Activated B cell treated with CpG ODN at 0.5 μM for 24 hours (primary cell): ENCODE measurements around the gene SLAMF6. TPM values are rescaled to one million over a fixed set of nuclear protein-coding genes. Genes with fewer than 3 reads are reported as not detected.

ENCODE experiments used
- ATAC-seq: fragments of 200-7000 bp; cut with Tn5 transposase; one replicate; pipeline ENCODE4 v1.10.0; 2021; ENCODE audit warnings: low read depth, mild to moderate bottlenecking, moderate library complexity
- CTCF ChIA-PET: fragments of 350-600 bp; sonication (Branson Sonifier 250); formaldehyde crosslinking; loops from one replicate; lab custom pipeline; 2021; ENCODE audit warnings: antibody characterized with exemption; lab: Charles Lee
- POLR2A ChIA-PET: fragments of 350-600 bp; sonication (Branson Sonifier 250); formaldehyde crosslinking; loops from one replicate; lab custom pipeline; 2021; ENCODE audit warnings: antibody characterized with exemption; lab: Charles Lee
- DNase-seq: peaks from one replicate; pipeline ENCODE4 v3.0.0; 2022
- H3K27ac Mint-ChIP-seq: one replicate; pipeline ENCODE4 v1.8.0; 2020; ENCODE audit warnings: mixed read lengths
- H3K27me3 Mint-ChIP-seq: one replicate; pipeline ENCODE4 v1.8.0; 2021; ENCODE audit warnings: mixed read lengths
- H3K36me3 Mint-ChIP-seq: one replicate; pipeline ENCODE4 v1.8.0; 2021; ENCODE audit warnings: low read depth, mixed read lengths
- H3K4me1 Mint-ChIP-seq: one replicate; pipeline ENCODE4 v1.8.0; 2021; ENCODE audit warnings: mixed read lengths
- H3K4me3 Mint-ChIP-seq: one replicate; pipeline ENCODE4 v1.8.0; 2020; ENCODE audit warnings: mild to moderate bottlenecking, mixed read lengths
- H3K9me3 Mint-ChIP-seq: one replicate; pipeline ENCODE4 v1.8.0; 2020; ENCODE audit warnings: mixed read lengths
- CTCF ChIP-seq: fragments of 200-600 bp; IDR thresholded peaks from one replicate; pipeline ENCODE4 v1.8.0; 2022; ENCODE audit warnings: antibody characterized with exemption, mild to moderate bottlenecking
- intact Hi-C: fragments of 100-400 bp; cut with micrococcal nuclease; formaldehyde crosslinking; loops from one replicate; pipeline ENCODE4 v1.15.1; 2024
- total RNA-seq: library from RNA; stranded (reverse); gene quantifications from 2 replicates; pipeline ENCODE4 v1.2.3, GENCODE V29; 2022

Gene SLAMF6
- total RNA-seq, 1 donor from 2014 or later: 31.2 TPM

- peaks cover 54% of the 10 kb centered on the region for H3K4me1 Mint-ChIP-seq
- no peak overlapping the region for H3K4me3 Mint-ChIP-seq
- ChIA-PET CTCF (no interaction called here), POLR2A (no interaction called here)
- peaks cover 37% of the 10 kb centered on the region for H3K36me3 Mint-ChIP-seq
- no peak for TF ChIP-seq CTCF
- ATAC-seq (no peak), DNase-seq (no peak)
- peak overlapping the region; percentile 65 for H3K27ac Mint-ChIP-seq
- H3K27me3 Mint-ChIP-seq: no peaks in the 10 kb centered on the region
- no peaks in the 10 kb centered on the region for H3K9me3 Mint-ChIP-seq
- intact Hi-C loops: no loop called here
Observed at GRCh38 chr1:160496334-160496733, 26.7 kb downstream of the SLAMF6 start.

GRCh38 chr1:160494620-160495019 is 28.4 kb downstream of the SLAMF6 start:
- TF ChIP-seq CTCF: no peak
- ATAC-seq: no peak
- no peaks in the 10 kb centered on the region for H3K27me3 Mint-ChIP-seq
- H3K36me3 Mint-ChIP-seq: peaks cover 25% of the 10 kb centered on the region
- intact Hi-C loops: no loop called here
- no peak overlapping the region for H3K4me3 Mint-ChIP-seq
- POLR2A ChIA-PET: no interaction called here
- DNase-seq: no peak
- peaks cover 38% of the 10 kb centered on the region for H3K4me1 Mint-ChIP-seq
- H3K27ac Mint-ChIP-seq: peak overlapping the region; percentile 54
- CTCF ChIA-PET: no interaction called here
- no peaks in the 10 kb centered on the region for H3K9me3 Mint-ChIP-seq

- TF ChIP-seq CTCF: no peak
- intact Hi-C loops: no loop called here
- CTCF ChIA-PET: interaction anchor here (0.6 kb wide), 1 partner anchor 22 kb away, joined by 3 read pairs; no protein-coding TSS in a partner anchor
- peaks cover 21% of the 10 kb centered on the region for H3K4me1 Mint-ChIP-seq
- no peaks in the 10 kb centered on the region for H3K27me3 Mint-ChIP-seq
- H3K4me3 Mint-ChIP-seq: no peak overlapping the region
- DNase-seq (no peak), ATAC-seq (no peak)
- H3K9me3 Mint-ChIP-seq: no peaks in the 10 kb centered on the region
- peaks cover 16% of the 10 kb centered on the region for H3K36me3 Mint-ChIP-seq
- H3K27ac Mint-ChIP-seq: no peak overlapping the region
- POLR2A ChIA-PET: no interaction called here
Observed at GRCh38 chr1:160492617-160493016, 30.4 kb downstream of the SLAMF6 start.

- DNase-seq (no peak), ATAC-seq (no peak)
- intact Hi-C loops: no loop called here
- POLR2A ChIA-PET: no interaction called here
- H3K4me3 Mint-ChIP-seq: no peak overlapping the region
- CTCF ChIA-PET: interaction anchor here (0.6 to 1.4 kb wide), 3 partner anchors 23 to 62 kb away, joined by 3 read pairs; no protein-coding TSS in a partner anchor
- no peak overlapping the region for H3K27ac Mint-ChIP-seq
- H3K36me3 Mint-ChIP-seq: peaks cover 13% of the 10 kb centered on the region
- H3K27me3 Mint-ChIP-seq: no peaks in the 10 kb centered on the region
- no peak for TF ChIP-seq CTCF
- H3K4me1 Mint-ChIP-seq: peaks cover 16% of the 10 kb centered on the region
- H3K9me3 Mint-ChIP-seq: no peaks in the 10 kb centered on the region
Observed at GRCh38 chr1:160491981-160492380, 31.1 kb downstream of the SLAMF6 start.

GRCh38 chr1:160491017-160491416 is 32.0 kb downstream of the SLAMF6 start:
- H3K36me3 Mint-ChIP-seq: peaks cover 18% of the 10 kb centered on the region
- H3K9me3 Mint-ChIP-seq: no peaks in the 10 kb centered on the region
- ATAC-seq (no peak), DNase-seq (no peak)
- intact Hi-C loops: no loop called here
- CTCF ChIA-PET: interaction anchor here (1.2 to 1.4 kb wide), 2 partner anchors 40 to 61 kb away, joined by 3 read pairs; no protein-coding TSS in a partner anchor
- POLR2A ChIA-PET: interaction anchor here (0.5 to 4.3 kb wide), 3 partner anchors 9 to 58 kb away, joined by 3 to 22 read pairs (median 4); no protein-coding TSS in a partner anchor
- H3K4me1 Mint-ChIP-seq: peaks cover 11% of the 10 kb centered on the region
- TF ChIP-seq CTCF: no peak
- H3K27me3 Mint-ChIP-seq: no peaks in the 10 kb centered on the region
- no peak overlapping the region for H3K27ac Mint-ChIP-seq
- peak overlapping the region; percentile 12 for H3K4me3 Mint-ChIP-seq
